Liver (tissue), 9 donors: Measurements from ENCODE around the gene CLPTM1L. TPM values are rescaled to one million over a fixed set of nuclear protein-coding genes. Genes with fewer than 3 reads are reported as not detected.
"Not testable (repeated sequence)": the region's sequence is repeated elsewhere in the genome, so short reads cannot be mapped to it uniquely, and the experiment has no call there.

Source experiments
- DNase-seq: peaks from one replicate; pipeline ENCODE4 v3.0.0-alpha.2; 2017; ENCODE audit warnings: low spot score
- H3K27ac ChIP-seq, 2 donors: one replicate each; pipeline ENCODE4 v1.7.0; 2013; ENCODE audit warnings: inconsistent platforms in 2 of 2, low read length in 2 of 2, control low read depth in 1 of 2, low read depth in 1 of 2, mild to moderate bottlenecking in 1 of 2
- H3K27me3 ChIP-seq, 4 donors: one replicate each; pipeline versions ENCODE4 v1.6.1 to v1.7.0; 2013; ENCODE audit warnings: low read length in 3 of 4, inconsistent platforms in 1 of 4, mild to moderate bottlenecking in 1 of 4, moderate library complexity in 1 of 4; ENCODE audit not compliant: control insufficient read depth in 4 of 4, insufficient read depth in 4 of 4
- H3K36me3 ChIP-seq, 4 donors: one replicate each; pipeline versions ENCODE4 v1.6.1 to v1.7.0; 2013; ENCODE audit warnings: low read length in 3 of 4, mild to moderate bottlenecking in 3 of 4, low read depth in 1 of 4, moderate library complexity in 1 of 4; ENCODE audit not compliant: control insufficient read depth in 4 of 4, insufficient read depth in 3 of 4
- H3K4me1 ChIP-seq, 4 donors: one replicate each; pipeline versions ENCODE4 v1.6.1 to v1.7.0; 2013; ENCODE audit warnings: low read length in 3 of 4, mild to moderate bottlenecking in 3 of 4, moderate library complexity in 1 of 4; ENCODE audit not compliant: control insufficient read depth in 4 of 4, insufficient read depth in 4 of 4
- H3K4me3 ChIP-seq, 3 donors: one replicate each; pipeline versions ENCODE4 v1.6.1 to v1.7.0; 2013; ENCODE audit warnings: low read length in 3 of 3, control low read depth in 1 of 3, low read depth in 1 of 3, mild to moderate bottlenecking in 1 of 3
- H3K9ac ChIP-seq, 2 donors: one replicate each; pipeline ENCODE4 v1.7.0; 2013; ENCODE audit warnings: low read length in 2 of 2, mild to moderate bottlenecking in 2 of 2, moderate library complexity in 2 of 2, control low read depth in 1 of 2, low read depth in 1 of 2
- H3K9me3 ChIP-seq, 4 donors: one replicate each; pipeline versions ENCODE4 v1.6.1 to v1.7.0; 2013; ENCODE audit warnings: low read length in 3 of 4; ENCODE audit not compliant: control insufficient read depth in 4 of 4
- FOXA1 ChIP-seq: IDR thresholded peaks from 2 replicates; pipeline ENCODE4 v1.6.1; 2016; ENCODE audit warnings: antibody characterized with exemption
- FOXA2 ChIP-seq: IDR thresholded peaks from 2 replicates; pipeline ENCODE4 v1.6.1; 2016; ENCODE audit warnings: antibody characterized with exemption
- HNF4A ChIP-seq, 2 donors: conservative IDR thresholded peaks; 2 replicates each; pipeline ENCODE4 v1.6.1; 2016; ENCODE audit warnings: antibody characterized with exemption in 2 of 2, mild to moderate bottlenecking in 2 of 2
- HNF4G ChIP-seq: IDR thresholded peaks from 2 replicates; pipeline ENCODE4 v1.6.1; 2016; ENCODE audit warnings: antibody characterized with exemption
- JUND ChIP-seq, 2 donors: IDR thresholded peaks; 2 replicates each; pipeline ENCODE4 v1.6.1; 2016; ENCODE audit warnings: antibody characterized with exemption in 2 of 2
- MAX ChIP-seq: IDR thresholded peaks from 2 replicates; pipeline ENCODE4 v1.6.1; 2016; ENCODE audit warnings: antibody characterized with exemption
- NR2F2 ChIP-seq: IDR thresholded peaks from 2 replicates; pipeline ENCODE4 v1.6.1; 2016; ENCODE audit warnings: antibody characterized with exemption
- RAD21 ChIP-seq, 2 donors: IDR thresholded peaks; 2 replicates each; pipeline ENCODE4 v1.6.1; 2016; ENCODE audit warnings: antibody characterized with exemption in 2 of 2, mild to moderate bottlenecking in 2 of 2
- REST ChIP-seq: IDR thresholded peaks from 2 replicates; pipeline ENCODE4 v1.6.1; 2016; ENCODE audit warnings: antibody characterized with exemption, mild to moderate bottlenecking
- RXRA ChIP-seq, 2 donors: IDR thresholded peaks; 2 replicates each; pipeline ENCODE4 v1.6.1; 2017 to 2018; ENCODE audit warnings: antibody characterized with exemption in 2 of 2, mild to moderate bottlenecking in 1 of 2
- SP1 ChIP-seq: IDR thresholded peaks from 2 replicates; pipeline ENCODE4 v1.6.1; 2018; ENCODE audit warnings: antibody characterized with exemption, mild to moderate bottlenecking
- TAF1 ChIP-seq: conservative IDR thresholded peaks from 2 replicates; pipeline ENCODE4 v1.6.1; 2016; ENCODE audit warnings: antibody characterized with exemption, mild to moderate bottlenecking
- YY1 ChIP-seq: IDR thresholded peaks from 2 replicates; pipeline ENCODE4 v1.6.1; 2016; ENCODE audit warnings: antibody characterized with exemption, mild to moderate bottlenecking
- ZBTB33 ChIP-seq: IDR thresholded peaks from 2 replicates; pipeline ENCODE4 v1.6.1; 2016; ENCODE audit warnings: antibody characterized with exemption
- WGBS: extraction: QIAGEN DNeasy Blood & Tissue Kit; methylation state at CpG from one replicate; pipeline ENCODE4 v1.1.7; 2013; 5-methylcytosine and 5-hydroxymethylcytosine counted together
- polyA plus RNA-seq, 2 donors: library from polyadenylated mRNA; stranded (reverse) in 1 of 2; unstranded in 1 of 2; fragments of 200-250 nt in 1 of 2; fragments of >200 nt in 1 of 2; fragmentation: Nextera tagmentation in 1 of 2; extraction: Ambion mirVana in 1 of 2; gene quantifications; one replicate each; pipeline versions ENCODE4 v1.2.1 to v1.2.3, GENCODE V29; 2013 to 2015
- total RNA-seq, 2 donors: library from RNA; depleted of rRNA; stranded (reverse); fragments of >200 nt; gene quantifications; one replicate each; pipeline ENCODE4 v1.2.3, GENCODE V29; 2014
- donor health status: healthy.
- donor health status: healthy.
- donor health status: healthy.
- donor health status: healthy.
- donor health status: healthy.

Gene CLPTM1L
- total and polyA plus RNA-seq, 4 donors = 69.2 to 255 (median 146) TPM

GRCh38 chr5:1362242-1363015 is 17.5 kb upstream of the CLPTM1L start:
- no peak for TF ChIP-seq YY1
- TF ChIP-seq FOXA2 = no peak
- no peak for TF ChIP-seq HNF4A (conservative IDR thresholded peaks at IDR 0.05)
- no peak for TF ChIP-seq ZBTB33
- no peak for TF ChIP-seq MAX
- TF ChIP-seq RXRA (IDR thresholded peaks at IDR 0.05) = no peak
- TF ChIP-seq REST = no peak
- TF ChIP-seq JUND (IDR thresholded peaks at IDR 0.05) = no peak
- TF ChIP-seq NR2F2 = no peak
- Histone ChIP-seq H3K4me1 (no peaks in the 10 kb centered on the region), H3K4me3 (no peak overlapping the region), H3K9me3 (no peaks in the 10 kb centered on the region), H3K27me3 (peaks cover 0 to 6% (median 3%) of the 10 kb centered on the region in 4 donors), H3K27ac (no peak overlapping the region), H3K36me3 (no peaks in the 10 kb centered on the region), H3K9ac (no peak overlapping the region)
- WGBS = 81% methylated on average over 29 of the region's 29 CpGs
- no peak for DNase-seq

GRCh38 chr5:1360861-1361260 is 16.0 kb upstream of the CLPTM1L start:
- H3K36me3 ChIP-seq = no peaks in the 10 kb centered on the region
- no peak overlapping the region for H3K27ac ChIP-seq
- no peak for DNase-seq
- no peak overlapping the region for H3K4me3 ChIP-seq
- TF ChIP-seq RAD21 (IDR thresholded peaks at IDR 0.05) = no peak
- TF ChIP-seq JUND (IDR thresholded peaks at IDR 0.05) = no peak
- TF ChIP-seq RXRA (IDR thresholded peaks at IDR 0.05) = no peak
- TF ChIP-seq HNF4G = no peak
- no peak for TF ChIP-seq SP1
- no peak for TF ChIP-seq HNF4A (conservative IDR thresholded peaks at IDR 0.05)
- no peak for TF ChIP-seq MAX
- no peak for TF ChIP-seq FOXA1
- TF ChIP-seq TAF1 = no peak
- H3K27me3 ChIP-seq = peaks cover 0 to 6% (median 3%) of the 10 kb centered on the region in 4 donors
- H3K9me3 ChIP-seq = no peaks in the 10 kb centered on the region
- 64% methylated on average over 4 of the region's 4 CpGs for WGBS
- H3K4me1 ChIP-seq = no peaks in the 10 kb centered on the region
- no peak overlapping the region for H3K9ac ChIP-seq

GRCh38 chr5:1360367-1360766 is 15.5 kb upstream of the CLPTM1L start:
- H3K4me3 ChIP-seq, H3K27me3 ChIP-seq, H3K4me1 ChIP-seq, DNase-seq, H3K27ac ChIP-seq, H3K9me3 ChIP-seq, H3K9ac ChIP-seq, H3K36me3 ChIP-seq: not testable (repeated sequence)
- WGBS = 83% methylated on average over 7 of the region's 7 CpGs
